Measurements from ENCODE around the gene CPNE2.

Gene CPNE2

DNA sequence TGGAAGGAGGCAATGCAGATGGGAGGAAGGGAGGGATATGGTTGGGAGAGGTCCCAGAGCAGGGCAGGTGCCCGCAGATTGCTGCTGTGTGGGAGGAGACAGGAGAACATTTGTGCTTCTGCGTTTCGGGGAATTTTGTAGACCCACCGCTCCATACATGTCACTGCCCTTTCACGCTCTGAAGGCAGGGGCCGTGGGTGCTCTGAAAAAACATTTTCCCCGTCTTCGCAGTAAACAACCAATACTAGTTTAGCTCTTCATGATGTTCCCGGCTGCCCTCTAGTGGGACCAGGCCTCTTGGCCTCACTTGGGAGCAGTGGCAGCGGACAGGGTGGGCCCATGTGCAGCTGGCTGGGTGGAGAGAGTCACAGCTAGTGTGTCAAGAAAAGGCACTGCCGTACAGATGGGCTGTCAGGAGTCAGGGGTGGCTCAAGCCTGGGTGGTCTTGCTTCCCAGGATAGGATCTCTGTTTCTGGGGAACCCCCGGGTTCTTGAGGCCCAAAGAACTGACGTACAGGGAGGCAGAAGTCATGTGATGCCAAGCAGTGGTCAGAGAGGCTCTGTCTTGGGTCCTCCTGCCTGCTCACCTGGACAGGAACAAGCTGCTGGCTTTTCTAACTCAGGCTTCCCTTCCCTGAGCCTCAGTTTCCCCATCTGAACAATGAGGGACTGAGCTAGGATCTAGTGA is 46.5 kb upstream of the CPNE2 start:
- peak overlapping the region; percentile 6 for H3K23ac ChIP-seq (ENCODE audit: low read depth, low read length, poor library complexity)
- no peaks in the 10 kb centered on the region for H3K79me1 ChIP-seq (ENCODE audit: low read depth, low read length)
- no peak overlapping the region for H2AK5ac ChIP-seq (ENCODE audit: low read depth, low read length)
- no peaks in the 10 kb centered on the region for H3K36me3 ChIP-seq (replicated peaks in 1 of 2; ENCODE audit: control insufficient read depth in 2 of 2, insufficient read depth in 2 of 2, low read length in 2 of 2)
- no peak overlapping the region for H3K4me3 ChIP-seq (ENCODE audit: low read length in 2 of 2)
- H3K18ac ChIP-seq (ENCODE audit: low read length), result peak overlapping the region; percentile 25
- WGBS, 2 donors (ENCODE audit: extremely low coverage in 2 of 2, insufficient read length in 2 of 2, insufficient replicate concordance in 1 of 2), result no CpG with 5 or more reads among the region's 13 CpGs
- H4K8ac ChIP-seq (ENCODE audit: low read depth, low read length), result no peak overlapping the region
- no peak overlapping the region for H3K14ac ChIP-seq (ENCODE audit: low read length)
- peaks cover 0 to 2% of the 10 kb centered on the region in 2 donors for H3K4me1 ChIP-seq (ENCODE audit: control insufficient read depth in 2 of 2, insufficient read depth in 1 of 2, low read depth in 1 of 2, low read length in 2 of 2)
- H3K4ac ChIP-seq (ENCODE audit: low read length), result no peak overlapping the region
- no peak overlapping the region for H3K9ac ChIP-seq (ENCODE audit: low read depth, low read length, poor library complexity)
- H4K91ac ChIP-seq (ENCODE audit: low read depth, low read length, poor library complexity), result no peak overlapping the region
- H3K27me3 ChIP-seq (ENCODE audit: control insufficient read depth in 3 of 3, insufficient read depth in 3 of 3, low read depth in 1 of 3, low read length in 3 of 3), result peaks cover 0 to 3% (median 0%) of the 10 kb centered on the region in 3 experiments
- no peak overlapping the region for H2BK15ac ChIP-seq (ENCODE audit: low read length)
- no peak overlapping the region for H2BK5ac ChIP-seq (ENCODE audit: low read length)
- no peak overlapping the region for H3K4me2 ChIP-seq (ENCODE audit: insufficient read depth, low read length, poor library complexity, severe bottlenecking)
- H2BK120ac ChIP-seq (ENCODE audit: low read depth, low read length), result no peak overlapping the region
- DNase-seq (ENCODE audit: low spot score), result peak; percentile 39
- H3K27ac ChIP-seq (replicated peaks; ENCODE audit: low read length), result no peak overlapping the region
- H2AFZ ChIP-seq (ENCODE audit: low read length), result peak overlapping the region; percentile 79
- peaks cover 2 to 4% of the 10 kb centered on the region in 2 donors for H3K9me3 ChIP-seq (replicated peaks in 1 of 2; ENCODE audit: control insufficient read depth in 2 of 2, insufficient read depth in 1 of 2, low read depth in 1 of 2, low read length in 2 of 2)
- H2BK12ac ChIP-seq (ENCODE audit: low read length), result no peak overlapping the region

GRCh38 chr16:57048095-57048494 is 44.3 kb upstream of the CPNE2 start:
- no peak overlapping the region for H2BK12ac ChIP-seq (ENCODE audit: low read length)
- no peaks in the 10 kb centered on the region for H3K9me3 ChIP-seq (replicated peaks in 1 of 2; ENCODE audit: control insufficient read depth in 2 of 2, insufficient read depth in 1 of 2, low read depth in 1 of 2, low read length in 2 of 2)
- no peak overlapping the region for H3K4me3 ChIP-seq (ENCODE audit: low read length in 2 of 2)
- peaks cover 0 to 2% of the 10 kb centered on the region in 2 donors for H3K4me1 ChIP-seq (ENCODE audit: control insufficient read depth in 2 of 2, insufficient read depth in 1 of 2, low read depth in 1 of 2, low read length in 2 of 2)
- H3K36me3 ChIP-seq (replicated peaks in 1 of 2; ENCODE audit: control insufficient read depth in 2 of 2, insufficient read depth in 2 of 2, low read length in 2 of 2), result no peaks in the 10 kb centered on the region
- no peak overlapping the region for H3K14ac ChIP-seq (ENCODE audit: low read length)
- H2AK5ac ChIP-seq (ENCODE audit: low read depth, low read length), result no peak overlapping the region
- no CpG with 5 or more reads among the region's 2 CpGs for WGBS, 2 donors (ENCODE audit: extremely low coverage in 2 of 2, insufficient read length in 2 of 2, insufficient replicate concordance in 1 of 2)
- H2BK15ac ChIP-seq (ENCODE audit: low read length), result no peak overlapping the region
- H4K91ac ChIP-seq (ENCODE audit: low read depth, low read length, poor library complexity), result no peak overlapping the region
- no peak overlapping the region for H2AFZ ChIP-seq (ENCODE audit: low read length)
- H4K8ac ChIP-seq (ENCODE audit: low read depth, low read length), result no peak overlapping the region
- H2BK5ac ChIP-seq (ENCODE audit: low read length), result no peak overlapping the region
- no peak for DNase-seq (ENCODE audit: low spot score)
- peaks cover 0 to 10% (median 0%) of the 10 kb centered on the region in 3 experiments for H3K27me3 ChIP-seq (ENCODE audit: control insufficient read depth in 3 of 3, insufficient read depth in 3 of 3, low read depth in 1 of 3, low read length in 3 of 3)
- no peak overlapping the region for H3K27ac ChIP-seq (replicated peaks; ENCODE audit: low read length)
- no peak overlapping the region for H3K9ac ChIP-seq (ENCODE audit: low read depth, low read length, poor library complexity)
- no peak overlapping the region for H3K4me2 ChIP-seq (ENCODE audit: insufficient read depth, low read length, poor library complexity, severe bottlenecking)
- H3K79me1 ChIP-seq (ENCODE audit: low read depth, low read length), result no peaks in the 10 kb centered on the region
- no peak overlapping the region for H2BK120ac ChIP-seq (ENCODE audit: low read depth, low read length)
- no peak overlapping the region for H3K18ac ChIP-seq (ENCODE audit: low read length)
- H3K23ac ChIP-seq (ENCODE audit: low read depth, low read length, poor library complexity), result no peak overlapping the region
- no peak overlapping the region for H3K4ac ChIP-seq (ENCODE audit: low read length)

GRCh38 chr16:57049678-57050077 is 42.7 kb upstream of the CPNE2 start:
- Histone ChIP-seq H3K4me1 (ENCODE audit: control insufficient read depth in 2 of 2, insufficient read depth in 1 of 2, low read depth in 1 of 2, low read length in 2 of 2) (peaks cover 0 to 2% of the 10 kb centered on the region in 2 donors), H3K9ac (ENCODE audit: low read depth, low read length, poor library complexity) (no peak overlapping the region), H4K8ac (ENCODE audit: low read depth, low read length) (no peak overlapping the region), H3K9me3 (replicated peaks in 1 of 2; ENCODE audit: control insufficient read depth in 2 of 2, insufficient read depth in 1 of 2, low read depth in 1 of 2, low read length in 2 of 2) (no peaks in the 10 kb centered on the region), H3K27me3 (ENCODE audit: control insufficient read depth in 3 of 3, insufficient read depth in 3 of 3, low read depth in 1 of 3, low read length in 3 of 3) (peaks cover 0 to 17% (median 0%) of the 10 kb centered on the region in 3 experiments), H2BK120ac (ENCODE audit: low read depth, low read length) (no peak overlapping the region), H2BK12ac (ENCODE audit: low read length) (no peak overlapping the region), H3K27ac (replicated peaks; ENCODE audit: low read length) (no peak overlapping the region), H3K36me3 (replicated peaks in 1 of 2; ENCODE audit: control insufficient read depth in 2 of 2, insufficient read depth in 2 of 2, low read length in 2 of 2) (no peaks in the 10 kb centered on the region), H3K23ac (ENCODE audit: low read depth, low read length, poor library complexity) (no peak overlapping the region), H3K79me1 (ENCODE audit: low read depth, low read length) (no peaks in the 10 kb centered on the region), H4K91ac (ENCODE audit: low read depth, low read length, poor library complexity) (no peak overlapping the region), H3K4me3 (ENCODE audit: low read length in 2 of 2) (no peak overlapping the region), H3K18ac (ENCODE audit: low read length) (no peak overlapping the region), H2BK5ac (ENCODE audit: low read length) (no peak overlapping the region), H2AK5ac (ENCODE audit: low read depth, low read length) (no peak overlapping the region), H3K4ac (ENCODE audit: low read length) (no peak overlapping the region), H3K4me2 (ENCODE audit: insufficient read depth, low read length, poor library complexity, severe bottlenecking) (no peak overlapping the region), H3K14ac (ENCODE audit: low read length) (no peak overlapping the region), H2BK15ac (ENCODE audit: low read length) (no peak overlapping the region), H2AFZ (ENCODE audit: low read length) (no peak overlapping the region)
- DNase-seq (ENCODE audit: low spot score), result no peak
- WGBS, 2 donors (ENCODE audit: extremely low coverage in 2 of 2, insufficient read length in 2 of 2, insufficient replicate concordance in 1 of 2), result no CpG with 5 or more reads among the region's 4 CpGs

DNA sequence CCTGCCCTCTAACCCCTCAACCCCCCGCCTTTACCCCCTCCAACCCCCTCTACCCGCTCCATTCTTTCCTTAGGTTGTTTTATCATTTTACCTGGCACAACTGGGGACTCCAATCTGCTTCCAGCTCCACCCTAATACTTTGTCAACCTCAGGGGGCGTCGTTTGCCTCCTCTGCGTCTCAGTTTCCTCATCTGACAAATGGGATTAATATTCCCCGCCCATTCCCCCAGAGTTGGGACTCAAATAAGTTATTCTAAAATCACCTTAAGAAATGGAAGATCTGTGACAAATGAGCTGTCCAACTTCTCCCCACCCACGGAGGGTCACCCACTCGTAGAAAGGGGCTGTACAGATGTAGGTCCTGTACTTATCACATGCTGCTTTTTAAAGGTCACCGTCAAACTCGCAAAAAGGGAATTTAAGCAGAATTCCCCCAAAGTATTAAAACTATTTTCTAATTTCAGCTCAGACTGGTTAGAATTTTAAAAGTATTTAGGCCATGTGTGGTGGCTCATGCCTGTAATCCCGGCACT is 40.6 kb upstream of the CPNE2 start:
- DNase-seq (ENCODE audit: low spot score), result no peak
- Histone ChIP-seq H3K36me3 (replicated peaks in 1 of 2; ENCODE audit: control insufficient read depth in 2 of 2, insufficient read depth in 2 of 2, low read length in 2 of 2) (no peaks in the 10 kb centered on the region), H3K9ac (ENCODE audit: low read depth, low read length, poor library complexity) (no peak overlapping the region), H3K27me3 (ENCODE audit: control insufficient read depth in 3 of 3, insufficient read depth in 3 of 3, low read depth in 1 of 3, low read length in 3 of 3) (peaks cover 0 to 16% (median 0%) of the 10 kb centered on the region in 3 experiments), H3K27ac (replicated peaks; ENCODE audit: low read length) (no peak overlapping the region), H3K23ac (ENCODE audit: low read depth, low read length, poor library complexity) (no peak overlapping the region), H2AK5ac (ENCODE audit: low read depth, low read length) (no peak overlapping the region), H2BK15ac (ENCODE audit: low read length) (no peak overlapping the region), H4K8ac (ENCODE audit: low read depth, low read length) (no peak overlapping the region), H3K79me1 (ENCODE audit: low read depth, low read length) (no peaks in the 10 kb centered on the region), H3K9me3 (replicated peaks in 1 of 2; ENCODE audit: control insufficient read depth in 2 of 2, insufficient read depth in 1 of 2, low read depth in 1 of 2, low read length in 2 of 2) (no peaks in the 10 kb centered on the region), H2BK5ac (ENCODE audit: low read length) (no peak overlapping the region), H3K4ac (ENCODE audit: low read length) (no peak overlapping the region), H3K14ac (ENCODE audit: low read length) (no peak overlapping the region), H2AFZ (ENCODE audit: low read length) (no peak overlapping the region), H2BK120ac (ENCODE audit: low read depth, low read length) (no peak overlapping the region), H3K18ac (ENCODE audit: low read length) (no peak overlapping the region), H3K4me2 (ENCODE audit: insufficient read depth, low read length, poor library complexity, severe bottlenecking) (no peak overlapping the region), H2BK12ac (ENCODE audit: low read length) (no peak overlapping the region), H3K4me3 (ENCODE audit: low read length in 2 of 2) (no peak overlapping the region), H4K91ac (ENCODE audit: low read depth, low read length, poor library complexity) (no peak overlapping the region), H3K4me1 (ENCODE audit: control insufficient read depth in 2 of 2, insufficient read depth in 1 of 2, low read depth in 1 of 2, low read length in 2 of 2) (no peaks in the 10 kb centered on the region)
- 100% methylated on average over 2 of the region's 11 CpGs; no CpG with 5 or more reads in 1 of the 2 donors for WGBS, 2 donors (ENCODE audit: extremely low coverage in 2 of 2, insufficient read length in 2 of 2, insufficient replicate concordance in 1 of 2)

Data from neuronal stem cell (in vitro differentiated cells).